ENCODE data around the gene CELF1. TPM values are rescaled to one million over a fixed set of nuclear protein-coding genes. Genes with fewer than 3 reads are reported as not detected.
A peak's percentile ranks its signal among the peaks of the same experiment; 100 is the strongest.

CELF1 gene
- polyA plus RNA-seq, 1 of the 3 experiments (the other 2 are of a cell fraction), result 47.5 TPM

- peak overlapping the region; percentile 17; the same call in 1 of the 2 replicates for H3K9ac ChIP-seq
- H3K27ac ChIP-seq (ENCODE audit: low read depth in 2 of 2, low read length in 1 of 2), result no peak overlapping the region
- H4K20me1 ChIP-seq (ENCODE audit: insufficient read depth), result no peaks in the 10 kb centered on the region
- 46% methylated on average over 5 of the region's 6 CpGs for WGBS (ENCODE audit: low lambda C conversion rate)
- H2AFZ ChIP-seq (ENCODE audit: low read depth), result peak overlapping the region; percentile 78; the same call in 1 of the 2 replicates
- no peaks in the 10 kb centered on the region for H3K9me2 ChIP-seq
- H3K79me2 ChIP-seq (ENCODE audit: insufficient read depth), result no peaks in the 10 kb centered on the region
- POLR2A ChIA-PET, result no interaction called here
- peaks cover 13% of the 10 kb centered on the region; the same call in 1 of the 2 replicates for H3K27me3 ChIP-seq (ENCODE audit: insufficient read depth)
- peaks cover 0 to 9% of the 10 kb centered on the region in 2 experiments; a peak in 1 of 4 replicates for H3K4me1 ChIP-seq (ENCODE audit: control insufficient read depth in 1 of 2, insufficient read depth in 2 of 2, low read depth in 1 of 2, low read length in 1 of 2)
- TF ChIP-seq TAF1 (IDR thresholded peaks at IDR 0.05; ENCODE audit: borderline replicate concordance, low read depth, low read length) (no peak), EP300 (IDR thresholded peaks at IDR 0.05; ENCODE audit: borderline replicate concordance in 1 of 2, low read depth in 1 of 2, low read length in 1 of 2) (no peak), RFX5 (IDR thresholded peaks at IDR 0.05; ENCODE audit: low read length) (no peak), RXRA (IDR thresholded peaks at IDR 0.05; ENCODE audit: borderline replicate concordance, low read depth) (no peak), ELF1 (IDR thresholded peaks at IDR 0.05) (no peak), TCF12 (IDR thresholded peaks at IDR 0.05) (no peak), MAX (IDR thresholded peaks at IDR 0.05; ENCODE audit: low read depth) (no peak), USF1 (IDR thresholded peaks at IDR 0.05; ENCODE audit: borderline replicate concordance, low read depth) (no peak), POLR2AphosphoS5 (IDR thresholded peaks at IDR 0.05; ENCODE audit: low read depth, low read length) (no peak)
- H3F3A ChIP-seq (replicated peaks; ENCODE audit: insufficient read depth), result no peaks in the 10 kb centered on the region
- DNase-seq, result peak; percentile 57
- no peaks in the 10 kb centered on the region for H3K9me3 ChIP-seq
- no peaks in the 10 kb centered on the region for H3K36me3 ChIP-seq (replicated peaks in 1 of 2; ENCODE audit: control insufficient read depth in 1 of 2, insufficient read depth in 2 of 2, low read length in 1 of 2)
- peak overlapping the region; percentile 54 to 67 for H3K4me3 ChIP-seq (ENCODE audit: low read depth in 2 of 2, low read length in 1 of 2)
- CTCF ChIA-PET, result interaction anchor here (1.5 kb wide), 1 partner anchor 15 kb away, joined by 3 read pairs; no protein-coding TSS in a partner anchor
- H3K4me2 ChIP-seq, result peak overlapping the region; percentile 88
Observed at GRCh38 chr11:47593492-47593933, 40.6 kb upstream of the CELF1 start.

GRCh38 chr11:47592970-47593369 lies 40.0 kb upstream of the CELF1 start:
- Histone ChIP-seq H3K36me3 (replicated peaks in 1 of 2; ENCODE audit: control insufficient read depth in 1 of 2, insufficient read depth in 2 of 2, low read length in 1 of 2) (no peaks in the 10 kb centered on the region), H3K27me3 (ENCODE audit: insufficient read depth) (peaks cover 13% of the 10 kb centered on the region; the same call in 1 of the 2 replicates), H3K4me3 (ENCODE audit: low read depth in 2 of 2, low read length in 1 of 2) (no peak overlapping the region), H3K9me2 (no peaks in the 10 kb centered on the region), H3K4me1 (ENCODE audit: control insufficient read depth in 1 of 2, insufficient read depth in 2 of 2, low read depth in 1 of 2, low read length in 1 of 2) (peaks cover 0 to 9% of the 10 kb centered on the region in 2 experiments; a peak in 1 of 4 replicates), H4K20me1 (ENCODE audit: insufficient read depth) (no peaks in the 10 kb centered on the region), H2AFZ (ENCODE audit: low read depth) (no peak overlapping the region), H3K4me2 (no peak overlapping the region), H3K9ac (no peak overlapping the region), H3F3A (replicated peaks; ENCODE audit: insufficient read depth) (no peaks in the 10 kb centered on the region), H3K9me3 (no peaks in the 10 kb centered on the region), H3K79me2 (ENCODE audit: insufficient read depth) (no peaks in the 10 kb centered on the region), H3K27ac (ENCODE audit: low read depth in 2 of 2, low read length in 1 of 2) (no peak overlapping the region)
- POLR2A ChIA-PET, result no interaction called here
- no peak for DNase-seq
- WGBS (ENCODE audit: low lambda C conversion rate), result 64% methylated on average over 2 of the region's 2 CpGs
- TF ChIP-seq MEF2A (IDR thresholded peaks at IDR 0.05; ENCODE audit: borderline replicate concordance, low read depth), result no peak
- TF ChIP-seq TAF1 (IDR thresholded peaks at IDR 0.05; ENCODE audit: borderline replicate concordance, low read depth, low read length), result no peak
- no peak for TF ChIP-seq RFX5 (IDR thresholded peaks at IDR 0.05; ENCODE audit: low read length)
- no peak for TF ChIP-seq FOSL2 (IDR thresholded peaks at IDR 0.05; ENCODE audit: borderline replicate concordance, low read depth)
- no peak for TF ChIP-seq ELF1 (IDR thresholded peaks at IDR 0.05)
- TF ChIP-seq YY1 (IDR thresholded peaks at IDR 0.05; ENCODE audit: low read depth), result no peak
- no peak for TF ChIP-seq TCF12 (IDR thresholded peaks at IDR 0.05)
- TF ChIP-seq CTCF (IDR thresholded peaks at IDR 0.05), result no peak
- TF ChIP-seq POLR2AphosphoS5 (IDR thresholded peaks at IDR 0.05; ENCODE audit: low read depth, low read length), result no peak
- TF ChIP-seq JUND (IDR thresholded peaks at IDR 0.05), result no peak
- TF ChIP-seq MAX (IDR thresholded peaks at IDR 0.05; ENCODE audit: low read depth), result no peak
- no peak for TF ChIP-seq USF1 (IDR thresholded peaks at IDR 0.05; ENCODE audit: borderline replicate concordance, low read depth)
- TF ChIP-seq TEAD4 (IDR thresholded peaks at IDR 0.05; ENCODE audit: borderline replicate concordance, insufficient read depth), result no peak
- no peak for TF ChIP-seq RXRA (IDR thresholded peaks at IDR 0.05; ENCODE audit: borderline replicate concordance, low read depth)
- TF ChIP-seq ZBTB33 (IDR thresholded peaks at IDR 0.05; ENCODE audit: borderline replicate concordance, low read depth), result no peak
- CTCF ChIA-PET, result interaction anchor here (0.9 kb wide), 1 partner anchor 41 kb away, joined by 3 read pairs; no protein-coding TSS in a partner anchor
